ENCODE results near the gene GAN. TPM values are rescaled to one million over a fixed set of nuclear protein-coding genes. Genes with fewer than 3 reads are reported as not detected.

The GAN gene
- total RNA-seq, 4 donors from 2014 or later: 12.9 to 15.7 (median 14.0) TPM

DNA sequence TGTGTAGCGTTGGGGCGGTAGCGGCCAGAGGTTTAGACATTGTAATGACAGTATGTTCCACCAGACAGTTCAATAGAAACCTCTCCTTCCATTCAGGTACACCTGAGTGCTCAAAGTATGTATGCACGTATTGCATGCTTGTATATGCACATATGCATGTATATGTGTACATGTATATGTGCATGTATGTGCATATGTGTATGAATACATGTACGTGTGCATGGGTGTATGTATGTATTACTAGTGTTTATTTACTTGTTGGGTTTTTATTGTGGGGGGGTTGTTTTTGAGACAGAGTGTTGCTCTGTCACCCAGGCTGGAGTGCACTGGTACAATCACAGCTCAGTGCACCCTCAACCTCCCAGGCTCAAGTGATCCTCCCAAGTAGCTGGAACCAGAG is 46.3 kb upstream of the GAN start:
- no peak overlapping the region for H3K4me3 ChIP-seq
- peaks cover 0 to 42% (median 11%) of the 10 kb centered on the region in 3 donors for H3K4me1 ChIP-seq
- WGBS, 2 donors (ENCODE audit: low coverage in 1 of 2): 88 to 97% methylated on average over 2 to 4 of the region's 5 CpGs

DNA sequence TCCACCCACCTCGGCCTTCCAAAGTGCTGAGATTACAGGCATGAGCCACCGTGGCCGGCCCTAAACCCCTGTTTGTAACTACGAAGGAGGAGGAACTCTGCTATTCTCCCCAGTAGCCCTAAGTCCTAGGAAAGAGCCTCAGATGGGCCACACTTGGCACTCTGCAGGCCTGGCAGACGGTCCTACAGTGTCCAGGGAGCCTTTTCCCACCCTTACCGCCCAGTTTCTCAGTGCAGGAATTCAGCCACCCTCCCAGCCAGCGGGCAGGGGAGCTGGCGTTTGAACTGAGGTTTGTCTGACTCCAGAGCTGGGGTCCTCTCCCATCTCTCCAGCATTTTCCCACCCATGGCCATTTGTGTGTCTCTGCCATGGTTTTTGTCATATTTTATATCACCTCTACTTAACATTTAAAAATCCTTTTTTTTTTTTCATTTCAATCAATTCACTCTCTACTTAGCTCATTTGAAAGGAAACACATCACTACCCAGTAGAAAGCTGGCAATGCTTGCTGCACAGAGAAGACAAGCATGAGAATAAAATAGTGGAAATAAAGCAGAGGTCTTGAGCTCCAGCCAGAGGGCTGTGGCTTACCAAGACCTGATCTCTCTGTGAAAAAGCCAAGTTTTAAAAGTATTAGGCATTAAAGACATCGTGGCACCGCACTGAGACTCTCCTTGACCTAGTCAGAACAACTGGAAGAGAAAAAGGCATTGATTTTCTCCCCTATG is 41.4 kb upstream of the GAN start:
- Histone ChIP-seq H3K4me3 (no peak overlapping the region), H3K27me3 (peaks cover 4% of the 10 kb centered on the region), H3K27ac (peak overlapping the region in 2 of 4 donors; percentile 11 to 61), H3K4me1 (peaks cover 0 to 8% (median 0%) of the 10 kb centered on the region in 3 donors), H3K9me3 (no peaks in the 10 kb centered on the region), H3K36me3 (no peaks in the 10 kb centered on the region)
- TF ChIP-seq POLR2A (IDR thresholded peaks at IDR 0.05) (no peak), POLR2AphosphoS5 (IDR thresholded peaks at IDR 0.05) (peak; percentile 26), EP300 (IDR thresholded peaks at IDR 0.05) (no peak)
- TF ChIP-seq, protein P1, sequence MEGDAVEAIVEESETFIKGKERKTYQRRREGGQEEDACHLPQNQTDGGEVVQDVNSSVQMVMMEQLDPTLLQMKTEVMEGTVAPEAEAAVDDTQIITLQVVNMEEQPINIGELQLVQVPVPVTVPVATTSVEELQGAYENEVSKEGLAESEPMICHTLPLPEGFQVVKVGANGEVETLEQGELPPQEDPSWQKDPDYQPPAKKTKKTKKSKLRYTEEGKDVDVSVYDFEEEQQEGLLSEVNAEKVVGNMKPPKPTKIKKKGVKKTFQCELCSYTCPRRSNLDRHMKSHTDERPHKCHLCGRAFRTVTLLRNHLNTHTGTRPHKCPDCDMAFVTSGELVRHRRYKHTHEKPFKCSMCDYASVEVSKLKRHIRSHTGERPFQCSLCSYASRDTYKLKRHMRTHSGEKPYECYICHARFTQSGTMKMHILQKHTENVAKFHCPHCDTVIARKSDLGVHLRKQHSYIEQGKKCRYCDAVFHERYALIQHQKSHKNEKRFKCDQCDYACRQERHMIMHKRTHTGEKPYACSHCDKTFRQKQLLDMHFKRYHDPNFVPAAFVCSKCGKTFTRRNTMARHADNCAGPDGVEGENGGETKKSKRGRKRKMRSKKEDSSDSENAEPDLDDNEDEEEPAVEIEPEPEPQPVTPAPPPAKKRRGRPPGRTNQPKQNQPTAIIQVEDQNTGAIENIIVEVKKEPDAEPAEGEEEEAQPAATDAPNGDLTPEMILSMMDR (IDR thresholded peaks at IDR 0.05): no peak
- WGBS, 2 donors (ENCODE audit: low coverage in 1 of 2): 36 to 42% methylated on average over 4 to 6 of the region's 10 CpGs
- no peak for ATAC-seq

More for the DNA sequence above, 46.3 kb upstream of the GAN start:
- Histone ChIP-seq H3K27ac (no peak overlapping the region), H3K27me3 (no peaks in the 10 kb centered on the region), H3K36me3 (no peaks in the 10 kb centered on the region), H3K9me3 (no peaks in the 10 kb centered on the region)
- TF ChIP-seq, protein P1 (IDR thresholded peaks at IDR 0.05): no peak
- TF ChIP-seq POLR2A (IDR thresholded peaks at IDR 0.05) (no peak), EP300 (IDR thresholded peaks at IDR 0.05) (no peak)
- ATAC-seq: no peak

DNA sequence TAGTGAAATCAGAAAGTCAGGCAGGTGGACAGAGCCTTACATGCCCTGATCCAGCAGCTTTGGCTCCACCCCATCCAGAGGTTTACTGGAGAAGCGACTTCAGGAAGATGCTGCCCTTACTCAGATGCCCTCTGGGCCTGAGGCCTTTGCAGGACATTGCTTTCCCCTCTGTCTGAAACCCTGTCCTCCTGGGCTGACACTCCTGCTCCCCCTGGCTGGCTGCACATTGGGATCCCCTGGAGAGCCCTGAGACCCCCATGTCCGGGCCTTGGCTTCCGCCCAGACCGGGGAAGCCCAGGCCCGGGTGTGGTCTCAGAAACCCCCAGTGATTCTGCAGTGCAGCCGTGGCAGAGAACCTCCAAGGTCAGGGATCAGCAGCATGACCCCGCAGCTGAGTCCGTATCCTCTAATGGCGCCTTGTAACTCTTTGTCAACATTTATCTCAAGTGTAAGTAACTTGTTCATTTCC is 39.7 kb upstream of the GAN start:
- Histone ChIP-seq H3K27me3 (peaks cover 4% of the 10 kb centered on the region), H3K27ac (no peak overlapping the region), H3K4me1 (peaks cover 0 to 8% (median 0%) of the 10 kb centered on the region in 3 donors), H3K9me3 (no peaks in the 10 kb centered on the region), H3K36me3 (no peaks in the 10 kb centered on the region), H3K4me3 (no peak overlapping the region)
- no peak for ATAC-seq
- WGBS, 2 donors (ENCODE audit: low coverage in 1 of 2): 74 to 86% methylated on average over 1 to 3 of the region's 9 CpGs
- TF ChIP-seq EP300 (IDR thresholded peaks at IDR 0.05) (no peak), POLR2AphosphoS5 (IDR thresholded peaks at IDR 0.05) (no peak), POLR2A (IDR thresholded peaks at IDR 0.05) (no peak)
- TF ChIP-seq, protein P1 (IDR thresholded peaks at IDR 0.05): no peak

DNA sequence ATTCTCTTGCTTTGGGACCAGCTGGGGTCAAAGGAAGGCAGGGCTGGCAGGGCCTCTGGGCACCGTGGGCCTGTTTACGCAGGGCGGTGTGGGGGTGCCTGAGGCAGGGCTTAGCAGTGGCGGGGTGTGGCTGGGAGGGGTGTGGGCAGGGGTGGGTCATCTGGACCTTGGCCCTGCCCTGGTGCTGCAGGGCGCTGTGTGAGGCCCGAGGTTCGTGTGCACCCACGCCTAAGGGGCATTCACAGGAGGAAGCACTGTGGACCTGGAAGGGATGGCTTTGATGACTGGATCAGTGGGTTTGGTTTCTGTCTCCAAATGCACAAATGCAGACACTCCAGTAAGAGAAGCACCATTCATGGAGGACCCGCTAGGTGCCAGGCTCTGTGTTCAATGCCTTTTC is 39.0 kb upstream of the GAN start:
- H3K27ac ChIP-seq: no peak overlapping the region
- no peak overlapping the region for H3K4me3 ChIP-seq
- H3K9me3 ChIP-seq: no peaks in the 10 kb centered on the region
- no peaks in the 10 kb centered on the region for H3K36me3 ChIP-seq
- peaks cover 4% of the 10 kb centered on the region for H3K27me3 ChIP-seq
- H3K4me1 ChIP-seq: peaks cover 0 to 8% (median 0%) of the 10 kb centered on the region in 3 donors
- no CpG with 5 or more reads among the region's 9 CpGs for WGBS, 2 donors (ENCODE audit: low coverage in 1 of 2)
- TF ChIP-seq, protein P1 (IDR thresholded peaks at IDR 0.05): no peak
- no peak for ATAC-seq

DNA sequence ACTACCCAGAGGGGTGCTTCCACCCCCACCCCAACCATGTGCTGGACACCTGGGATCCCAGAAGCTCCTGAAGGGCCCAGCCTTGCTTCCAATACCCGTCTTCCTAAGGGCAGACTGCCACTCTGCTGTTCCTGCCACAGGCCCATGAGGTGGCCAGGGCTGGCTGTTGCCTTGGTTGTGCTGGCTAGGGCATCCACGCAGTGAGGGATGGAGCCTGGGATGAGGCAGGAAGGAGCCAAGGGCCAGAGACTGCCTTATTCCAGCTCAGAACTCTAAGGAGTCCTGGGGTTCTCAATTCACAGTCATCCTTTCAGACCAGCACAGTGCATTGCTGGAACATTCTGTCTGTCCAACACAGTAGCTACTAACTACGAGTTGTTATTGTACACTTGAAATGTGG is 38.4 kb upstream of the GAN start:
- Histone ChIP-seq H3K4me1 (peaks cover 0 to 8% (median 0%) of the 10 kb centered on the region in 3 donors), H3K9me3 (no peaks in the 10 kb centered on the region), H3K27me3 (peaks cover 4% of the 10 kb centered on the region), H3K27ac (no peak overlapping the region), H3K36me3 (no peaks in the 10 kb centered on the region), H3K4me3 (no peak overlapping the region)
- TF ChIP-seq, protein P1 (IDR thresholded peaks at IDR 0.05): no peak
- no peak for TF ChIP-seq EP300 (IDR thresholded peaks at IDR 0.05)
- no peak for TF ChIP-seq POLR2AphosphoS5 (IDR thresholded peaks at IDR 0.05)
- TF ChIP-seq POLR2A (IDR thresholded peaks at IDR 0.05): no peak
- no peak for ATAC-seq
- 83% methylated on average over 1 of the region's 3 CpGs; no CpG with 5 or more reads in 1 of the 2 donors for WGBS, 2 donors (ENCODE audit: low coverage in 1 of 2)

All from gastroesophageal sphincter (tissue), 4 donors.